Stimulated activated CD4-positive, alpha-beta T cell treated with anti-CD3 and anti-CD28 coated beads, TNF-alpha, amount 100 ng/mL, for 1 hour (primary cell): Measurements from ENCODE around the gene FBH1.

Source experiments
- DNase-seq, 3 donors: peaks; one replicate each; pipeline ENCODE4 v3.0.0-alpha.2; 2020; ENCODE audit warnings: low read depth in 3 of 3, low spot score in 1 of 3

Gene FBH1

GRCh38 chr10:5976512-5977470, 86.7 kb downstream of the FBH1 start:
- DNase-seq = peak in 1 of 3 donors; percentile 32

- peak; percentile 60 to 79 (median 68) for DNase-seq
These were observed 87.6 kb downstream of the FBH1 start, which contains the start of gene IL15RA for GRCh38 chr10:5977471-5978229. Gene IL15RA (minus strand): TSS chr10:5977543. CDS start chr10:5977492, 51 bp downstream.

- DNase-seq = no peak
These were observed 88.1 kb downstream of the FBH1 start for GRCh38 chr10:5978230-5978489.

GRCh38 chr10:5981529-5981928, 91.5 kb downstream of the FBH1 start:
- no peak for DNase-seq

GRCh38 chr10:5983774-5984173, 93.7 kb downstream of the FBH1 start:
- no peak for DNase-seq

- no peak for DNase-seq
These were observed 95.0 kb downstream of the FBH1 start for GRCh38 chr10:5985029-5985428.
